Hepatic stellate cell (primary cell): ENCODE data around the gene TTLL9.

Experiments used
- DNase-seq: peaks from one replicate; pipeline ENCODE4 v3.0.0; 2011; ENCODE audit warnings: low spot score

TTLL9 gene

GRCh38 chr20:31984981-31985471 lies 114.6 kb downstream of the TTLL9 start:
- no peak for DNase-seq

- DNase-seq = no peak
These were observed 117.3 kb downstream of the TTLL9 start for GRCh38 chr20:31987744-31988143.

- no peak for DNase-seq
These were observed 118.1 kb downstream of the TTLL9 start for GRCh38 chr20:31988430-31989015.

- no peak for DNase-seq
These were observed 118.7 kb downstream of the TTLL9 start for GRCh38 chr20:31989030-31989645.

GRCh38 chr20:31990641-31991338 lies 120.4 kb downstream of the TTLL9 start:
- DNase-seq = no peak

GRCh38 chr20:31991339-31991705 lies 120.9 kb downstream of the TTLL9 start:
- no peak for DNase-seq

- DNase-seq = no peak
These were observed 121.7 kb downstream of the TTLL9 start for GRCh38 chr20:31992086-31992485.
